Naive thymus-derived CD4-positive, alpha-beta T cell (primary cell): ENCODE results near the gene FMO3. TPM values are rescaled to one million over a fixed set of nuclear protein-coding genes. Genes with fewer than 3 reads are reported as not detected.

Source experiments
- ATAC-seq: fragments of 150-1000 bp; cut with Tn5 transposase; 2 replicates; pipeline ENCODE4 v1.10.0; 2021; ENCODE audit warnings: mild to moderate bottlenecking, moderate library complexity
- CTCF ChIA-PET: fragments of 350-600 bp; sonication (Branson Sonifier 250); formaldehyde crosslinking; loops from one replicate; lab custom pipeline; 2021; ENCODE audit warnings: antibody characterized with exemption; lab: Charles Lee
- POLR2A ChIA-PET: fragments of 350-600 bp; sonication (Branson Sonifier 250); formaldehyde crosslinking; loops from one replicate; lab custom pipeline; 2021; ENCODE audit warnings: antibody characterized with exemption, inconsistent platforms; lab: Charles Lee
- DNase-seq, 9 donors: peaks; one replicate each; pipeline versions ENCODE4 v3.0.0 to v3.0.0-alpha.2; 2020 to 2022; ENCODE audit warnings: mixed read lengths in 1 of 9
- H3K27ac ChIP-seq: one replicate; pipeline ENCODE4 v1.7.0; 2013; ENCODE audit warnings: mild to moderate bottlenecking, low read depth, low read length, moderate library complexity
- H3K27me3 ChIP-seq, 2 donors: one replicate each; pipeline ENCODE4 v1.7.0; 2013; ENCODE audit warnings: low read length in 2 of 2, mild to moderate bottlenecking in 2 of 2, moderate library complexity in 2 of 2; ENCODE audit not compliant: control insufficient read depth in 2 of 2, insufficient read depth in 2 of 2
- H3K36me3 ChIP-seq, 3 experiments: 1 replicate in 2 of 3; 2 replicates in 1 of 3; pipeline ENCODE4 v1.7.0; 2013; ENCODE audit warnings: low read length in 3 of 3, mild to moderate bottlenecking in 3 of 3, moderate library complexity in 1 of 3; ENCODE audit not compliant: insufficient read depth in 3 of 3, control insufficient read depth in 2 of 3
- H3K4me1 ChIP-seq, 2 donors: one replicate each; pipeline ENCODE4 v1.7.0; 2013; ENCODE audit warnings: low read length in 2 of 2, mild to moderate bottlenecking in 2 of 2, moderate library complexity in 1 of 2; ENCODE audit not compliant: control insufficient read depth in 2 of 2, insufficient read depth in 2 of 2
- H3K4me3 ChIP-seq: 2 replicates; pipeline ENCODE4 v1.7.0; 2013; ENCODE audit warnings: mild to moderate bottlenecking, low read length
- H3K9me3 ChIP-seq, 3 experiments: 1 replicate in 2 of 3; 2 replicates in 1 of 3; pipeline ENCODE4 v1.7.0; 2013; ENCODE audit warnings: low read length in 3 of 3; ENCODE audit not compliant: control insufficient read depth in 2 of 3
- H3K27ac Mint-ChIP-seq, 9 donors: one replicate each; pipeline ENCODE4 v1.8.0; 2020 to 2022; ENCODE audit warnings: mixed read lengths in 9 of 9, mild to moderate bottlenecking in 8 of 9, moderate library complexity in 5 of 9, inconsistent platforms in 2 of 9
- H3K27me3 Mint-ChIP-seq, 5 donors: one replicate each; pipeline ENCODE4 v1.8.0; 2021 to 2022; ENCODE audit warnings: mixed read lengths in 5 of 5, mild to moderate bottlenecking in 1 of 5
- H3K36me3 Mint-ChIP-seq, 5 donors: one replicate each; pipeline ENCODE4 v1.8.0; 2020 to 2022; ENCODE audit warnings: mixed read lengths in 5 of 5, mild to moderate bottlenecking in 3 of 5, inconsistent platforms in 1 of 5
- H3K4me1 Mint-ChIP-seq, 7 donors: one replicate each; pipeline ENCODE4 v1.8.0; 2020 to 2022; ENCODE audit warnings: mixed read lengths in 7 of 7, mild to moderate bottlenecking in 3 of 7, inconsistent platforms in 1 of 7
- H3K4me3 Mint-ChIP-seq, 10 donors: one replicate each; pipeline ENCODE4 v1.8.0; 2020 to 2022; ENCODE audit warnings: mild to moderate bottlenecking in 10 of 10, mixed read lengths in 10 of 10, moderate library complexity in 6 of 10, inconsistent platforms in 2 of 10
- H3K9me3 Mint-ChIP-seq, 11 donors: one replicate each; pipeline ENCODE4 v1.8.0; 2020 to 2022; ENCODE audit warnings: mixed read lengths in 11 of 11, mild to moderate bottlenecking in 4 of 11, inconsistent platforms in 1 of 11, moderate library complexity in 1 of 11
- intact Hi-C, 2 donors: fragments of 100-400 bp; cut with micrococcal nuclease; formaldehyde crosslinking; loops; one replicate each; pipeline ENCODE4 v1.15.1; 2023
- microRNA-seq: library from miRNA; unstranded; fragments of <30 nt; microRNA quantifications from one replicate; pipeline ENCODE4 v1.2.0, GENCODE V29; 2022; ENCODE audit warnings: borderline microRNAs expressed
- polyA plus RNA-seq, 2 donors: library from polyadenylated mRNA; unstranded; fragments of 300-500 nt; fragmentation: Illumina TruSeq; gene quantifications; one replicate each; pipeline ENCODE4 v1.2.3, GENCODE V29; 2021
- total RNA-seq, 6 experiments: library from RNA in 5 of 6; stranded (reverse) in 5 of 6; gene quantifications; 1 replicate in 5 of 6; 2 replicates in 1 of 6; pipeline ENCODE4 v1.2.3 and lab custom pipeline; 2021 to 2026

The FMO3 gene
- total and polyA plus RNA-seq, 7 experiments from 2014 or later = not detected

DNA sequence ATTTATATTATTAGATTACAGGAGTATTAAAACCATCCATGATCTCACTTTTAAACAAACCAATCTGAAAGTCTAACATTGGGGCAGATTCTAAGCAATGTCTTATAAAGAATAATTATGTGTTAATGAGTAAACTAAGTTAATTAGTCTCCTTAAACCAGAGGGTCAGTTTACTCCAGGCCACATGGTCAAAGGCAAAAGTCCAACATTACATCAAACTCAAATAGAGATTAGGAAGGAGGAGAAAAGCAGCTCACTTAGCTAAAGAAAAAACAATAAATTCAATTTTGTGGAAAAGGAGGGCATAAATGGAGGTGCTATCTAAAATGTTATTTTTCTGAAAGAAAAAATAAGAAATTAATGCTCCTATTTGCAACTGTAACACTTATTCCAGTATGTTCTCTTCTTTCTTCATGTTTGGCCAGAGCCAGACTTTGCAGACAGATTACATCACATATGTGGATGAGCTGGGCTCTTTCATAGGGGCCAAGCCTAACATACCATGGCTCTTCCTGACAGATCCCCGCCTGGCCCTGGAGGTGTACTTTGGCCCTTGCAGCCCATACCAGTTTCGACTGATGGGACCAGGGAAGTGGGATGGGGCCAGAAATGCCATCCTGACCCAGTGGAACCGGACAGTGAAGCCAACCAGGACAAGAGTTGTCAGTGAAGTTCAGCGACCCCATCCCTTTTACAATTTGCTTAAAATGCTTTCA is 70.1 kb downstream of the FMO3 start:
- H3K27me3 Mint-ChIP-seq = peaks cover 3 to 30% (median 12%) of the 10 kb centered on the region in 5 donors
- ATAC-seq (no peak), DNase-seq (no peak)
- ChIA-PET CTCF (no interaction called here), POLR2A (no interaction called here)
- H3K27ac ChIP-seq = no peak overlapping the region
- H3K9me3 Mint-ChIP-seq = peaks cover 0 to 8% (median 0%) of the 10 kb centered on the region in 11 donors
- intact Hi-C loops = loop anchor here in 1 of 2 donors (10.0 kb wide), 1 partner anchor 64 kb away; no protein-coding TSS in a partner anchor
- H3K36me3 Mint-ChIP-seq = no peaks in the 10 kb centered on the region
- no peaks in the 10 kb centered on the region for H3K4me1 Mint-ChIP-seq
- H3K4me3 ChIP-seq = no peak overlapping the region
- H3K36me3 ChIP-seq = no peaks in the 10 kb centered on the region
- H3K4me1 ChIP-seq = no peaks in the 10 kb centered on the region
- H3K4me3 Mint-ChIP-seq = no peak overlapping the region
- no peaks in the 10 kb centered on the region for H3K9me3 ChIP-seq
- no peaks in the 10 kb centered on the region for H3K27me3 ChIP-seq
- no peak overlapping the region for H3K27ac Mint-ChIP-seq

DNA sequence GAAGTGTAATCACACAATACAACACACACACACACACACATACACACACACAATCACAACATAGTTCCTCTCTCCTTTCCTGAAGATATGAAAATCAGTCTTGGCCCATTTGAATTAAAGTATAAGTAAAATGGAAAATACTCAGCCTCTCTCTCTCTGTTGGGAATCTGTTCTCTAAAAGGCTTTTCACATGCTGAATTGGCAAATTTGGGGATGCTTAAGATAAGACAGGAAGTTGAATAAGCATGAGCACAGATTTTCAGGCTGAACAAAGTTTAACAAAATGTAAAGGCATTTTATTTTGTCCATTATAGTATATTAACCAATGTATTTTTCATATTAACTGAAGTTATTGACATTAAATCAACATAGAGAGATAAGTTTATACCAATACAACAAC is 70.7 kb downstream of the FMO3 start:
- POLR2A ChIA-PET = no interaction called here
- Mint-ChIP-seq H3K9me3 (peaks cover 0 to 8% (median 0%) of the 10 kb centered on the region in 11 donors), H3K27me3 (peaks cover 2 to 30% (median 12%) of the 10 kb centered on the region in 5 donors), H3K27ac (no peak overlapping the region), H3K4me3 (no peak overlapping the region), H3K36me3 (no peaks in the 10 kb centered on the region), H3K4me1 (no peaks in the 10 kb centered on the region)
- no peaks in the 10 kb centered on the region for H3K4me1 ChIP-seq
- DNase-seq (no peak), ATAC-seq (no peak)
- H3K9me3 ChIP-seq = no peaks in the 10 kb centered on the region
- no peak overlapping the region for H3K27ac ChIP-seq
- no peak overlapping the region for H3K4me3 ChIP-seq
- intact Hi-C loops = loop anchor here in 1 of 2 donors (10.0 kb wide), 1 partner anchor 63 kb away; no protein-coding TSS in a partner anchor
- H3K27me3 ChIP-seq = no peaks in the 10 kb centered on the region
- H3K36me3 ChIP-seq = no peaks in the 10 kb centered on the region
- CTCF ChIA-PET = no interaction called here

DNA sequence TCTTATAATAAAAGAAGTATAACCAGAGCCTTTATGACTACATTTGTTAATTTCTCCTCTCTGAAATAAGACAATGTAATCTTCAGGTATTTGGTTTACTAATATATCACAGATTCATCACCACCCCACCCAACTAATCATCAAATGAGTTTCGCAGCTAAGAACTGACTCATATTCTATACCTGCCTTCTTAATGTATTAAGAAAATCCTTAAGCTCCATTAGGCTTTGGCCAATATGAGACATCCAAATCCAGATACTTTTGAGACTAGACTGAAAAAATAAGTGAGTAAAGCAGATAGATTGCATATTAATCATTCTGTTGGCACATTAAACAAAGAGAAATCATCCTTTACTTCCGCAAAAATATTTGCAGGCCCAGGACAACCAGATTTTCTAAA is 75.7 kb downstream of the FMO3 start:
- no peaks in the 10 kb centered on the region for H3K36me3 Mint-ChIP-seq
- no peak overlapping the region for H3K27ac Mint-ChIP-seq
- intact Hi-C loops = loop anchor here in 1 of 2 donors (10.0 kb wide), 1 partner anchor 58 kb away; no protein-coding TSS in a partner anchor
- ATAC-seq (no peak), DNase-seq (no peak)
- Histone ChIP-seq H3K27me3 (no peaks in the 10 kb centered on the region), H3K4me1 (no peaks in the 10 kb centered on the region), H3K27ac (no peak overlapping the region), H3K9me3 (no peaks in the 10 kb centered on the region), H3K36me3 (no peaks in the 10 kb centered on the region), H3K4me3 (no peak overlapping the region)
- no peaks in the 10 kb centered on the region for H3K4me1 Mint-ChIP-seq
- H3K9me3 Mint-ChIP-seq = peaks cover 0 to 5% (median 0%) of the 10 kb centered on the region in 11 donors
- POLR2A ChIA-PET = no interaction called here
- CTCF ChIA-PET = no interaction called here
- H3K4me3 Mint-ChIP-seq = no peak overlapping the region
- H3K27me3 Mint-ChIP-seq = peaks cover 3 to 27% (median 21%) of the 10 kb centered on the region in 5 donors

Small RNA genes within 50 kb of the gene (microRNA-seq; reads per million reads assigned to microRNA genes)
- gene MIR1295A (not detected), gene MIR1295B (not detected)

Other genes with a start within 250 kb of the FMO3 start
- gene MROH9, start 155.4 kb upstream of the FMO3 start, total RNA-seq = not detected
- gene MROH9, start 155.4 kb upstream of the FMO3 start, polyA plus RNA-seq = not detected
- gene FMO2, start 94.4 kb downstream of the FMO3 start, total RNA-seq = not detected
- not detected for gene FMO2, start 94.4 kb downstream of the FMO3 start, polyA plus RNA-seq
- gene FMO1, start 157.6 kb downstream of the FMO3 start, total RNA-seq = not detected
- gene FMO1, start 157.6 kb downstream of the FMO3 start, polyA plus RNA-seq = not detected
- 1 to 10 TPM; 1.2 to 3.7 (median 3.3) TPM for gene FMO4, start 223.3 kb downstream of the FMO3 start, total RNA-seq
- gene FMO4, start 223.3 kb downstream of the FMO3 start, polyA plus RNA-seq = 1 to 10 TPM; 2.0 to 2.8 TPM